HS-27A (cell line): Measurements from ENCODE around the gene WNK2.
A peak's percentile ranks its signal among the peaks of the same experiment; 100 is the strongest.
"Not testable (repeated sequence)": the region's sequence is repeated elsewhere in the genome, so short reads cannot be mapped to it uniquely, and the experiment has no call there.

ENCODE experiments used
- DNase-seq: peaks from one replicate; pipeline ENCODE4 v3.0.0-alpha.2; 2012; ENCODE audit warnings: low read depth, missing footprints

WNK2 gene

GRCh38 chr9:93183663-93184431, at the start of gene WNK2:
Gene WNK2 (plus strand): TSS chr9:93184139. CDS start chr9:93184930, 791 bp downstream.
- no peak for DNase-seq

- no peak for DNase-seq
These were observed 49.0 kb upstream of the WNK2 start for GRCh38 chr9:93134740-93135444.

- no peak for DNase-seq
These were observed 47.9 kb upstream of the WNK2 start for GRCh38 chr9:93136011-93136440.

GRCh38 chr9:93137362-93137761, 46.6 kb upstream of the WNK2 start:
- DNase-seq, result no peak

GRCh38 chr9:93138171-93138764, 45.7 kb upstream of the WNK2 start:
- DNase-seq, result no peak

- no peak for DNase-seq
These were observed 44.4 kb upstream of the WNK2 start for GRCh38 chr9:93139365-93140182.

- no peak for DNase-seq
These were observed 42.0 kb upstream of the WNK2 start for GRCh38 chr9:93141771-93142483.

- no peak for DNase-seq
These were observed 40.0 kb upstream of the WNK2 start for GRCh38 chr9:93143830-93144530.

GRCh38 chr9:93146696-93147095, 37.2 kb upstream of the WNK2 start:
- not testable (repeated sequence) for DNase-seq

GRCh38 chr9:93147632-93148031, 36.3 kb upstream of the WNK2 start:
- no peak for DNase-seq

- DNase-seq, result no peak
These were observed 35.2 kb upstream of the WNK2 start for GRCh38 chr9:93148721-93149120.

- no peak for DNase-seq
These were observed 34.6 kb upstream of the WNK2 start for GRCh38 chr9:93149361-93149760.

GRCh38 chr9:93151097-93151784, 32.7 kb upstream of the WNK2 start:
- DNase-seq, result no peak

- DNase-seq, result no peak
These were observed 29.5 kb upstream of the WNK2 start for GRCh38 chr9:93154293-93154903.

- no peak for DNase-seq
These were observed 28.0 kb upstream of the WNK2 start for GRCh38 chr9:93155716-93156474.

GRCh38 chr9:93156475-93157008, 27.4 kb upstream of the WNK2 start:
- no peak for DNase-seq

- DNase-seq, result peak; percentile 17
These were observed 24.1 kb upstream of the WNK2 start for GRCh38 chr9:93159601-93160471.
